MM.1S (cell line): Measurements from ENCODE around the gene PADI2.
A peak's percentile ranks its signal among the peaks of the same experiment; 100 is the strongest.

ENCODE experiments used
- DNase-seq: peaks from one replicate; pipeline ENCODE4 v3.0.0-alpha.2; 2015
- H2AFZ ChIP-seq: fragments of 300-600 bp; sonication (generic); 2 replicates; pipeline ENCODE4 v1.6.0; 2016; ENCODE audit warnings: antibody characterized with exemption, low read length
- H3F3A ChIP-seq: fragments of 300-600 bp; sonication (generic); 2 replicates; pipeline ENCODE4 v1.6.1; 2016; ENCODE audit warnings: mild to moderate bottlenecking, antibody characterized with exemption, low read length, moderate library complexity, mixed read lengths; ENCODE audit not compliant: insufficient read depth
- H3K27ac ChIP-seq: fragments of 300-600 bp; sonication (generic); 2 replicates; pipeline ENCODE4 v1.5.1; 2016; ENCODE audit warnings: mild to moderate bottlenecking, low read length
- H3K27me3 ChIP-seq: fragments of 300-600 bp; sonication (generic); replicated peaks from 2 replicates; pipeline ENCODE4 v1.6.0; 2016; ENCODE audit warnings: low read length; ENCODE audit not compliant: insufficient read depth
- H3K36me3 ChIP-seq: fragments of 300-600 bp; sonication (generic); replicated peaks from 2 replicates; pipeline ENCODE4 v1.6.1; 2016; ENCODE audit warnings: mild to moderate bottlenecking, low read length, mixed read lengths; ENCODE audit not compliant: insufficient read depth
- H3K4me1 ChIP-seq: fragments of 300-600 bp; sonication (generic); 2 replicates; pipeline ENCODE4 v1.6.1; 2016; ENCODE audit warnings: low read length, mixed read lengths
- H3K4me2 ChIP-seq: fragments of 300-600 bp; sonication (generic); 2 replicates; pipeline ENCODE4 v1.6.0; 2016; ENCODE audit warnings: low read depth, low read length
- H3K4me3 ChIP-seq: fragments of 300-600 bp; sonication (generic); 2 replicates; pipeline ENCODE4 v1.5.1; 2016; ENCODE audit warnings: low read length, mixed read lengths
- H3K79me2 ChIP-seq: fragments of 300-600 bp; sonication (generic); 2 replicates; pipeline ENCODE4 v1.6.1; 2016; ENCODE audit warnings: mixed run types, low read length, mixed read lengths
- H3K9ac ChIP-seq: fragments of 300-600 bp; sonication (generic); 2 replicates; pipeline ENCODE4 v1.6.1; 2016; ENCODE audit warnings: low read length, mixed read lengths
- H3K9me2 ChIP-seq: fragments of 300-600 bp; sonication (generic); replicated peaks from 2 replicates; pipeline ENCODE4 v1.6.1; 2016; ENCODE audit warnings: mild to moderate bottlenecking, low read length, mixed read lengths; ENCODE audit not compliant: insufficient read depth
- H3K9me3 ChIP-seq: fragments of 300-600 bp; sonication (generic); replicated peaks from 2 replicates; pipeline ENCODE4 v1.6.1; 2016; ENCODE audit warnings: mild to moderate bottlenecking, low read length, mixed read lengths; ENCODE audit not compliant: insufficient read depth
- H4K20me1 ChIP-seq: fragments of 300-600 bp; sonication (generic); 2 replicates; pipeline ENCODE4 v1.6.1; 2016; ENCODE audit warnings: mild to moderate bottlenecking, low read length, moderate library complexity, mixed read lengths; ENCODE audit not compliant: insufficient read depth
- EZH2 ChIP-seq: fragments of 300-600 bp; sonication (generic); optimal IDR thresholded peaks from 2 replicates; pipeline ENCODE3; 2017; ENCODE audit warnings: low read depth, mild to moderate bottlenecking, antibody characterized with exemption, low read length, mixed read lengths
- EZH2phosphoT487 ChIP-seq: fragments of 300-600 bp; sonication (generic); IDR thresholded peaks from 2 replicates; pipeline ENCODE4 v1.6.1; 2018; ENCODE audit warnings: antibody characterized with exemption, low read length
- TF ChIP-seq, protein P1 (sequence below): fragments of 300-600 bp; sonication (generic); IDR thresholded peaks from 2 replicates; pipeline ENCODE4 v1.5.1; 2016; ENCODE audit warnings: antibody characterized with exemption, low read length, mixed read lengths

The PADI2 gene

DNA sequence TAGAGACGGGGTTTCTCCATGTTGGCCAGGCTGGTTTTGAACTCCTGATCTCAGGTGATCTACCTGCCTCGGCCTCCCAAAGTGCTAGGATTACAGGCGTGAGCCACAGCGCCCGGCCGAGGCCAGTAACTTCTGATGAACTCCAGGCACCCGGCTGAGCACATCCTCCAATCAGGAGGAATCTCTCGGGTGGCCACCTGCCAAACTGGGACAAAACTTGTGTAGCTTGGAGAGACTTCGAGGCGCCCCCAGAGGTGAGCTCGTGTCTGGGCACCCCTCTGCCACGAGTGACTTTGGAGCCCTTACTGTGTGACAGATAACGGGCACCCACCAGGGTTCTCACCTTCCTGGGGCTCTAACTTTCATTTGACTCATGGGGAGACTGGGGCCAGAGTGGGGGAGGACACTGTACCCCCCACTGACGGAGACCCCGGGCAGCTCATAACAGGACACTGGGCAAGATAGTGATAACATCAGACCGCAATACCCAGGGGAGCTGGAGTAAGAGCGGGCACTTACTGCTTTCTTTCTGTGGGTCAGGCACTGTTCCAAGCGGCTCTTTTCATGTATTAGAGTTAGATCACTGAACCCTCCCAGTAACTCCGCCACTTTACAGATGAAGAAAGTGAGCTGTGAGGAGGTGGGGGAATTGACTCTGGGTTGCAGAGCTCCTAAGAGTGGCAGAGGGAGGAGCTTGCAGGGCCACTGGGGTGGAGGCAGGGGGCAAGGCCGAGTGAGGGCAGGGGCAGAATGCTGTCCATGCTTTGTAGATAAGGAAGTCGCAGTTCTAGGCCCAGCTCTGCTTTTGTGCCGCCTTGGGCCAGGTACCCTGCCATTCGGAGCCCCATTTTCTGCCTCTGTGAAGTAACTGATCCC, 1.9 kb upstream of the PADI2 start:
- Histone ChIP-seq H3K27me3 (peaks cover 93% of the 10 kb centered on the region), H3K36me3 (no peaks in the 10 kb centered on the region), H3K4me2 (no peak overlapping the region), H3K4me1 (peaks cover 7% of the 10 kb centered on the region; the same call in 1 of the 2 replicates), H3K79me2 (no peaks in the 10 kb centered on the region), H3F3A (no peaks in the 10 kb centered on the region), H3K4me3 (no peak overlapping the region), H4K20me1 (no peaks in the 10 kb centered on the region), H3K9ac (no peak overlapping the region), H3K27ac (no peak overlapping the region), H3K9me3 (no peaks in the 10 kb centered on the region), H2AFZ (no peak overlapping the region), H3K9me2 (no peaks in the 10 kb centered on the region)
- DNase-seq = no peak
- TF ChIP-seq, protein P1, sequence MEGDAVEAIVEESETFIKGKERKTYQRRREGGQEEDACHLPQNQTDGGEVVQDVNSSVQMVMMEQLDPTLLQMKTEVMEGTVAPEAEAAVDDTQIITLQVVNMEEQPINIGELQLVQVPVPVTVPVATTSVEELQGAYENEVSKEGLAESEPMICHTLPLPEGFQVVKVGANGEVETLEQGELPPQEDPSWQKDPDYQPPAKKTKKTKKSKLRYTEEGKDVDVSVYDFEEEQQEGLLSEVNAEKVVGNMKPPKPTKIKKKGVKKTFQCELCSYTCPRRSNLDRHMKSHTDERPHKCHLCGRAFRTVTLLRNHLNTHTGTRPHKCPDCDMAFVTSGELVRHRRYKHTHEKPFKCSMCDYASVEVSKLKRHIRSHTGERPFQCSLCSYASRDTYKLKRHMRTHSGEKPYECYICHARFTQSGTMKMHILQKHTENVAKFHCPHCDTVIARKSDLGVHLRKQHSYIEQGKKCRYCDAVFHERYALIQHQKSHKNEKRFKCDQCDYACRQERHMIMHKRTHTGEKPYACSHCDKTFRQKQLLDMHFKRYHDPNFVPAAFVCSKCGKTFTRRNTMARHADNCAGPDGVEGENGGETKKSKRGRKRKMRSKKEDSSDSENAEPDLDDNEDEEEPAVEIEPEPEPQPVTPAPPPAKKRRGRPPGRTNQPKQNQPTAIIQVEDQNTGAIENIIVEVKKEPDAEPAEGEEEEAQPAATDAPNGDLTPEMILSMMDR = no peak
- TF ChIP-seq EZH2phosphoT487 (no peak), EZH2 (no peak)

DNA sequence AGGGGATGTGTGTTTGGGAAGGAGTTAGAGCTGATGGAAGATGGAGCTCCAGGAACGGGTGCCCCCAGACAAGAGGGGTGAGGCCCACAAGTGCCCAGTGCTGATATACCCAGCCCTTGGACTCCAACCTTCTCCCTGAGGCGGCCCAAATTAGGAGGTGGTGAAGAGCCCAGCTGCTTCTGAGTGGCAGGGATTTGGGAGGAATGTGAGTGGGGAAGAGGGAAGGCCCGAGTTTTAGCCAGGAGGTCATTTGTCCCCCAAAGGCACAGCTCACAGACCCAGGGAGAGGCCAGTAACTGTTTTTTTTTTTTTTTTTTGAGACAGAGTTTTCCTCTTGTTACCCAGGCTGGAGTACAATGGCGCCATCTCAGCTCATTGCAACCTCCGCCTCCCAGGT, 1.2 kb upstream of the PADI2 start:
- Histone ChIP-seq H3F3A (no peaks in the 10 kb centered on the region), H3K4me1 (peaks cover 7% of the 10 kb centered on the region; the same call in 1 of the 2 replicates), H3K79me2 (no peaks in the 10 kb centered on the region), H2AFZ (no peak overlapping the region), H3K36me3 (no peaks in the 10 kb centered on the region), H3K4me2 (no peak overlapping the region), H3K9me3 (no peaks in the 10 kb centered on the region), H3K27ac (no peak overlapping the region), H3K9me2 (no peaks in the 10 kb centered on the region), H4K20me1 (no peaks in the 10 kb centered on the region), H3K27me3 (peaks cover 96% of the 10 kb centered on the region), H3K9ac (no peak overlapping the region), H3K4me3 (no peak overlapping the region)
- DNase-seq = no peak
- TF ChIP-seq EZH2 = no peak
- TF ChIP-seq, protein P1 = no peak

DNA sequence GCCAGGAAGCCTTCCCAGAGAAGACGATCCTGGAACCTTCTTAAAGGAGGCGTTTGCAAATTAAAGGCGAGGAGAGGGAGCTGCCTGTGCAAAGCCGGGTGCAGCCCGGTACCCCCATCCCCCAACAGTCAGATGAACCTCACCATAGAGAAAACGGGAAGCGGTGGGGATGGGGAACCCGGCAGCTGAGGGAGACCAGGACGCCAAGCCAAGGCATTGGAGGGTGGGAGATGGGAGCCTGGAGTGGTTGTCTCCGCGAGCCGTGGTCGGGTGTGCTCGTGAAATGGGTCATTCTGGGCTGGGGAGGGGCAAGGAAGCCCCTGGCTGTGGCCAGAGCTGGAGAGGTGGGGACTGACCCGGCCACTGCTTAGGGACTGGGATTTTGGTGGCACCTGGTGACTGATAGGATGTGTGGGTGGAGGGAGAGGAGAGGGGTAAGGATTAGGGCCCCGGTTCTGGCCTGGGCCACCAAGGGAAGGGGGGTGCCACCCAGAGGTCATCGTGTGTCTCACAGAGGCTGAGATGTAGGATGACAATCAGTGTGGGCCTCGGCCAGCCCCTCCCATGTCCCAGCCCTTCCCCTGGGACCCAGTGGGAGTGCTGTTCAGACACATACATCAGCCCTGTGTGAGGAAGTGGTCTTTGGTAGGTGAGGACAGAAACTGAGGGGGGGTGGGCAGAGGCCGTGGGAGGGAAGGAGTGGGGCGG, 676 bp upstream of the PADI2 start:
- DNase-seq = no peak
- H2AFZ ChIP-seq = no peak overlapping the region

More for the DNA sequence above, 676 bp upstream of the PADI2 start:
- H4K20me1 ChIP-seq = no peaks in the 10 kb centered on the region
- no peak overlapping the region for H3K27ac ChIP-seq
- no peak overlapping the region for H3K9ac ChIP-seq
- no peaks in the 10 kb centered on the region for H3F3A ChIP-seq
- no peak for TF ChIP-seq EZH2phosphoT487
- no peak for TF ChIP-seq EZH2
- TF ChIP-seq, protein P1 = no peak
- H3K4me2 ChIP-seq = peak overlapping the region; percentile 52
- H3K9me2 ChIP-seq = no peaks in the 10 kb centered on the region
- no peaks in the 10 kb centered on the region for H3K79me2 ChIP-seq
- no peaks in the 10 kb centered on the region for H3K9me3 ChIP-seq
- H3K36me3 ChIP-seq = no peaks in the 10 kb centered on the region
- peaks cover 100% of the 10 kb centered on the region for H3K27me3 ChIP-seq
- peaks cover 7% of the 10 kb centered on the region; the same call in 1 of the 2 replicates for H3K4me1 ChIP-seq
- no peak overlapping the region for H3K4me3 ChIP-seq
